GM19455 (cell line): ENCODE results near the gene PLIN3.
"Not testable (repeated sequence)": the region's sequence is repeated elsewhere in the genome, so short reads cannot be mapped to it uniquely, and the experiment has no call there.

Experiments
- ATAC-seq: cut with Tn5 transposase; IDR thresholded peaks from one replicate; pipeline ENCODE4 v1.9.1; 2021; ENCODE audit not compliant: unreplicated experiment

The PLIN3 gene

GRCh38 chr19:4849019-4849418 lies 18.4 kb downstream of the PLIN3 start:
- no peak for ATAC-seq

- no peak for ATAC-seq
These were observed 20.1 kb downstream of the PLIN3 start for GRCh38 chr19:4847190-4847973.

- ATAC-seq = not testable (repeated sequence)
These were observed 21.5 kb downstream of the PLIN3 start for GRCh38 chr19:4845975-4846374.

GRCh38 chr19:4844348-4845179 lies 22.9 kb downstream of the PLIN3 start:
- no peak for ATAC-seq

- ATAC-seq = no peak
These were observed 23.9 kb downstream of the PLIN3 start for GRCh38 chr19:4843647-4843965.

GRCh38 chr19:4839192-4839591 lies 28.3 kb downstream of the PLIN3 start:
- ATAC-seq = no peak

- no peak for ATAC-seq
These were observed 34.7 kb downstream of the PLIN3 start for GRCh38 chr19:4832776-4833175.

- ATAC-seq = not testable (repeated sequence)
These were observed 35.5 kb downstream of the PLIN3 start for GRCh38 chr19:4831979-4832340.

- no peak for ATAC-seq
These were observed 36.0 kb downstream of the PLIN3 start, which contains the start of gene TICAM1 for GRCh38 chr19:4831304-4831978. Gene TICAM1, minus strand, starts transcription at chr19:4831712. Its CDS starts 13,335 bp downstream, at chr19:4818377.

- no peak for ATAC-seq
These were observed 36.6 kb downstream of the PLIN3 start for GRCh38 chr19:4830768-4831265.

- no peak for ATAC-seq
These were observed 37.1 kb downstream of the PLIN3 start for GRCh38 chr19:4830332-4830731.

GRCh38 chr19:4829001-4829712 lies 38.3 kb downstream of the PLIN3 start:
- no peak for ATAC-seq

GRCh38 chr19:4823577-4823976 lies 43.9 kb downstream of the PLIN3 start:
- no peak for ATAC-seq

GRCh38 chr19:4822354-4822753 lies 45.1 kb downstream of the PLIN3 start:
- not testable (repeated sequence) for ATAC-seq

- no peak for ATAC-seq
These were observed 46.2 kb downstream of the PLIN3 start for GRCh38 chr19:4821265-4821664.

GRCh38 chr19:4817467-4818277 lies 49.8 kb downstream of the PLIN3 start:
- no peak for ATAC-seq

GRCh38 chr19:4816950-4817278 lies 50.6 kb downstream of the PLIN3 start:
- ATAC-seq = no peak

- ATAC-seq = no peak
These were observed 51.1 kb downstream of the PLIN3 start for GRCh38 chr19:4816202-4816949.

GRCh38 chr19:4815426-4816201 lies 51.9 kb downstream of the PLIN3 start:
- no peak for ATAC-seq
